ENCODE measurements around the gene DCP1B. TPM values are rescaled to one million over a fixed set of nuclear protein-coding genes. Genes with fewer than 3 reads are reported as not detected.
A peak's percentile ranks its signal among the peaks of the same experiment; 100 is the strongest.

DCP1B gene
- total RNA-seq, 1 donor from 2014 or later: 3.7 TPM

DNA sequence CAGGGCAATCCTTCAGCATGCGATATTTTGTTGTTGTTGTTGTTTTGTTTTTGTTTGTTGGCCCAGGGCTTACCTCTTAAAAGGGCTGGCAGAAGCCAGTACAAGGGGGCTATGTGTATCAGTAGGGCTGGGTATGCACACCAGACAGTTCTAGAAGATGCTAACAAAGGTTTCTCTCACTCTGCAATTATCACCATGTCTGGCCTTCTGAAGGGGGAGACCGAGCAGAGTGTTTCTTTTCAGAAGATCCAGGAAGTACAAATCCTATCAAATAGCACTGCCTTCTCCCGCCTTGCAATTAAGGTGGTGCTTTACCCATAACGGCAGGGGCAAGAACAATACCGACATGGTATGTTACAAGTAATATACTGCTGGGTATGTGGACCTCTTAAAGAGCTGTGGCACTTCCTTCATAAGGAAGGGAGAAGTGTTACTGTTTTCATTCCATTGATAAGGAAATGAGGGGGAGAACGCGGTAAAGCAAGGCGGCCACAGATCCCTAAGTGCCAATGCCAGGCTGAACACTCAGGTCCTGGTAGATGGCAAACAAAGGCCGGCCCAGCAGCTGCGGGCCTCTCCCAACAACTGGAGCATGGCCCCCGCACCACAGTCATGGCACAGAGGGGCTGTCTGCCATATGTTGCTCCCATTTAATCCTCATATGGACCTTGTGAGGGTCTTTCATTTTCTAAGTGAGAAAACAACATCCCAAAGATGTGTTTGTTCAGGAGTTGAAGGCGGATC, 66.6 kb downstream of the DCP1B start:
- H3K4me1 ChIP-seq (ENCODE audit: control insufficient read depth in 3 of 3, insufficient read depth in 3 of 3, low read length in 3 of 3): peaks cover 27 to 53% (median 35%) of the 10 kb centered on the region in 3 donors
- no peak overlapping the region for H3K27ac ChIP-seq (ENCODE audit: low read depth, low read length)
- no peaks in the 10 kb centered on the region for H3K9me3 ChIP-seq (ENCODE audit: control insufficient read depth in 3 of 3, low read length in 3 of 3)
- H3K27me3 ChIP-seq (ENCODE audit: control insufficient read depth in 3 of 3, insufficient read depth in 3 of 3, low read length in 3 of 3): no peaks in the 10 kb centered on the region
- H3K9ac ChIP-seq (ENCODE audit: low read depth in 1 of 3, low read length in 3 of 3): no peak overlapping the region
- no peak overlapping the region for H3K4me3 ChIP-seq (ENCODE audit: low read length in 3 of 3)
- peaks cover 3 to 14% (median 5%) of the 10 kb centered on the region in 3 donors for H3K36me3 ChIP-seq (ENCODE audit: control insufficient read depth in 3 of 3, insufficient read depth in 3 of 3, low read length in 3 of 3)

DNA sequence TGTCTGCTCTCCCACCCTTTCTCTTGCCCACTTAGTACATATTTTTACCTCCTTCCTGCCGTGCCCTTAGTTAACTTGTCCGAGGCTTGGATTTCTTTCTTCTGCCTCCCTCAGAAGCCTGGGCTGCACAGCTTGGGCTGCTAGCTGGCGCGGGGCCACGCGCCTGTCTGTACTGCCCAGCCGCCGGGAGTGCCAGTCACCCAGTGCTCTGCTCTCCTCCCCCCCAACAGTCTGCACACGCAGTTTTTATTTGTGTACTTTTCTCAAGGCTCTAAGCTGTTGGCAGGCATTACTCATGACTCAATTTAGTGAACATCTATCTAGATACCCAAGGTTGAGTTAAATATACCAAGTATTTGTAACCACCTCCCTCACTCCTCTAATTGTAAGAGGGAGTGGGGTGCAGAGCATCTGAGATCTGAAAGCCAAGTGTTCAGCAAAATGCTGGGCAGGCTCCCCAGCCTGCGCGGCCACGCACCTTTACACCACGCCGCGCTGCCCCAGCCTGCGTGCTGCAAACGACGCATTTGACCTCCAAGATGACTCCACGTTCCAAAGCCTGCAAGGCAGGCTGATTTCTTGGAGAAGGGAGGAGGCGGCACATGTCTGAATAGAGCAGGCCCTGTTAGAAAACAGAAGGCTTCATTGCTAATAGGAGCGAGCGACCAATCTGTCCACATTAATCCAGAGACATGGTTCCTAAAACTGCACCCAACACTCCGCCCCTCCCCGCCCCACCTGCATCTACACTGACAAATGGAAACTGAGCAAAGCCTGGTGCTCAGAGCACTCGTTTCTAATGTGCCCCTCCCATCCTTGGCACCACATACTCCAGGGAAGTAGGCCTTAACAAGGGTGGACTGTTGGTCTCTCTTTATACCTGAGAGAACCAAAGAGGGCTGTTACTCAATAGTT, 67.6 kb downstream of the DCP1B start:
- H3K9ac ChIP-seq (ENCODE audit: low read depth in 1 of 3, low read length in 3 of 3): peak overlapping the region; percentile 47 to 69 (median 60)

DNA sequence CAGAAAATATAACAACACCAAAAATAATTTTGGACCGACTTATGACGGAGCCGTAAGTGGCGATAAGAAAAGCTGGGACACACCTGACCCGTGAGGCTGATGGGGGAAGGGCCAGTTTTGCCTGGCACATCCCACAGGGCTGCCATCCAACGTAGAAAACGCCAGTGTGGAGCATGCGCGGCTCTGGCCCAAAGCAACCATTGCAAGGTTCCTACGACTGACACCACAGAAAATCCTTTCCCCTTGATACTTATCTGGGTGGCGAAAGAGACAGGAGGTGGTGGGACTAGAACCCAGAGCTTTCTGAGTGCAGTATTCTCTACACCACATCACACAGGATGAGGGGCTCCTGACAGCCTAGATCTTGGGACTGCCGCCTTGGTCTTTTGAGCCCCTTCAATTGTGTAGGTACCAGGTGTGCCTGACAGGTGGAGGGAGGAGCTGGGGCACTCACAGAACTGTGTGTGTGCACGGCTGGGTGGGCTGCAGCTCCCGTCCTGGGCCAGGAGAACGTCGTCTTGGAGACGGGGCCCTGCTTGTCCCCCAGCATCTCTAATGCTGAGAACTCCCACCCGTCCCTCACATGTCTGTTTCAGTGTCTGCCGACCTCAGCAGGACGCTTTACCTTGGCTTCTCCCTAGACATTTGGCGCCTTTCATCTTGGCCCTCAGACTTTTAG, 68.4 kb downstream of the DCP1B start:
- peaks cover 2 to 11% (median 3%) of the 10 kb centered on the region in 3 donors for H3K36me3 ChIP-seq (ENCODE audit: control insufficient read depth in 3 of 3, insufficient read depth in 3 of 3, low read length in 3 of 3)
- H3K4me1 ChIP-seq (ENCODE audit: control insufficient read depth in 3 of 3, insufficient read depth in 3 of 3, low read length in 3 of 3): peaks cover 32 to 62% (median 42%) of the 10 kb centered on the region in 3 donors
- peak overlapping the region in 1 of 3 donors; percentile 57 for H3K4me3 ChIP-seq (ENCODE audit: low read length in 3 of 3)
- no peaks in the 10 kb centered on the region for H3K27me3 ChIP-seq (ENCODE audit: control insufficient read depth in 3 of 3, insufficient read depth in 3 of 3, low read length in 3 of 3)
- H3K9ac ChIP-seq (ENCODE audit: low read depth in 1 of 3, low read length in 3 of 3): peak overlapping the region; percentile 47 to 69 (median 60)
- H3K27ac ChIP-seq (ENCODE audit: low read depth, low read length): peak overlapping the region; percentile 36
- H3K9me3 ChIP-seq (ENCODE audit: control insufficient read depth in 3 of 3, low read length in 3 of 3): no peaks in the 10 kb centered on the region

More for the DNA sequence above, 67.6 kb downstream of the DCP1B start:
- no peaks in the 10 kb centered on the region for H3K9me3 ChIP-seq (ENCODE audit: control insufficient read depth in 3 of 3, low read length in 3 of 3)
- H3K4me1 ChIP-seq (ENCODE audit: control insufficient read depth in 3 of 3, insufficient read depth in 3 of 3, low read length in 3 of 3): peaks cover 32 to 62% (median 42%) of the 10 kb centered on the region in 3 donors
- H3K4me3 ChIP-seq (ENCODE audit: low read length in 3 of 3): peak overlapping the region in 1 of 3 donors; percentile 57
- H3K27ac ChIP-seq (ENCODE audit: low read depth, low read length): peak overlapping the region; percentile 36
- H3K36me3 ChIP-seq (ENCODE audit: control insufficient read depth in 3 of 3, insufficient read depth in 3 of 3, low read length in 3 of 3): peaks cover 3 to 14% (median 5%) of the 10 kb centered on the region in 3 donors
- no peaks in the 10 kb centered on the region for H3K27me3 ChIP-seq (ENCODE audit: control insufficient read depth in 3 of 3, insufficient read depth in 3 of 3, low read length in 3 of 3)

DNA sequence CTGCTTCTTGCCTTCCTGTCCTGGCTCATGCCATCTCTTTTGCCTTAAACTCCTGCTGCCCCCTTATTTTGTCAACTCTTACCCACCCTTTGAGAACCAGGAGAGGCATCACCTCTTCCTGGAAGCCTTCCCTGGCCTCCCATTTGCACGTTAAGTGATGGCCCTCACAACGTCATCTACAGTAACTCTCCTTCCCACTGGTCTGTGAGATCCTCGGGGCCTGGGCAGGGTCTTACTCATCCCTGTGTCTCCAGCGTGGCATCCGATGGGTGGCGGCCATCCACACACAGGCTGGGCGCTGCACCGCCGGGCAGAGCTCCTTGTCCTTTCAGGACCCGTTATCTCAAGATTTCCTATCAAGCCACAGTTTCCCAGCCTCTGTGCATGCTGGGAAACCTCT, 69.0 kb downstream of the DCP1B start:
- Histone ChIP-seq H3K27ac (ENCODE audit: low read depth, low read length) (no peak overlapping the region), H3K9me3 (ENCODE audit: control insufficient read depth in 3 of 3, low read length in 3 of 3) (no peaks in the 10 kb centered on the region), H3K27me3 (ENCODE audit: control insufficient read depth in 3 of 3, insufficient read depth in 3 of 3, low read length in 3 of 3) (no peaks in the 10 kb centered on the region), H3K9ac (ENCODE audit: low read depth in 1 of 3, low read length in 3 of 3) (peak overlapping the region in 1 of 3 donors; percentile 60), H3K36me3 (ENCODE audit: control insufficient read depth in 3 of 3, insufficient read depth in 3 of 3, low read length in 3 of 3) (peaks cover 2 to 11% (median 3%) of the 10 kb centered on the region in 3 donors), H3K4me3 (ENCODE audit: low read length in 3 of 3) (peak overlapping the region in 1 of 3 donors; percentile 57), H3K4me1 (ENCODE audit: control insufficient read depth in 3 of 3, insufficient read depth in 3 of 3, low read length in 3 of 3) (peaks cover 32 to 62% (median 42%) of the 10 kb centered on the region in 3 donors)

DNA sequence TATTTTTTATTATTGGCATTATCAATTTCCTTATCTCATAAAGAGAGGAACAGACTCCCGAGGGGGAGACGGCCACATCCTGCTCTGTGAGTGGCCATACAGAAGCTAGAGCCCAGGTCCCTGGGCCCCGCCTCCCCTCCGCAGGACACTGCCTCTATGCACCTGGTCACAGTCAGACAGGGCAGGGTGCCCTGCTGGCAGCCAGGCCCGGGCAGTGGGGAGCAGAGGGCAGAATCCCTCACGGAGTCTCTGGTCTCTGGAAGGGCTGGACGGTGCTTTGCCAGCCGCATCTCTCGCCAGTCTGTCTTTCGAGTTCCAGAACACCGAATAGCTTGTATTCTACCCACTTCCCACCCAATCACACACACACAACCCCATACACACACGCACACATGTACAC, 69.4 kb downstream of the DCP1B start:
- Histone ChIP-seq H3K27me3 (ENCODE audit: control insufficient read depth in 3 of 3, insufficient read depth in 3 of 3, low read length in 3 of 3) (no peaks in the 10 kb centered on the region), H3K4me1 (ENCODE audit: control insufficient read depth in 3 of 3, insufficient read depth in 3 of 3, low read length in 3 of 3) (peaks cover 30 to 61% (median 41%) of the 10 kb centered on the region in 3 donors), H3K9me3 (ENCODE audit: control insufficient read depth in 3 of 3, low read length in 3 of 3) (no peaks in the 10 kb centered on the region), H3K27ac (ENCODE audit: low read depth, low read length) (no peak overlapping the region), H3K9ac (ENCODE audit: low read depth in 1 of 3, low read length in 3 of 3) (no peak overlapping the region), H3K4me3 (ENCODE audit: low read length in 3 of 3) (peak overlapping the region in 1 of 3 donors; percentile 57), H3K36me3 (ENCODE audit: control insufficient read depth in 3 of 3, insufficient read depth in 3 of 3, low read length in 3 of 3) (peaks cover 2 to 11% (median 3%) of the 10 kb centered on the region in 3 donors)

DNA sequence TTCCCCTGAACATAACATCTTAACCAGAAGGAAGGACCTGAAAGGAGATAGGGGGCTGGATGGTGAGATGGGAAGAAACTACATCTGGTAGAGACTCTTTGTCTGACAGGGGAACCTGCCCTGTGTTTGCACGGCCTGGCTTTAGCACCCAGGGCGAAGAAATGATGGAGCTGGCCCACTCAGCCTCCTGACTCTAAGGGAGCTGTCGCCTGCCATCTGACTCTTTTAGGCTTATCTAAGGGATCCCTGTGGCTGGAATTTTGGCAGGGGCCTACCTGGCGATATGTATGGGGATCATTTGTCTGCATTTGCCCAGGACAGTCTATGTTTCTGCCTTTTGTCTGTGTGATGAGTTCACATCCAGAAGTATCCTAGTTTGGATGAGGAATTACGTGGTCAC, 70.2 kb downstream of the DCP1B start:
- H3K36me3 ChIP-seq (ENCODE audit: control insufficient read depth in 3 of 3, insufficient read depth in 3 of 3, low read length in 3 of 3): peaks cover 2 to 11% (median 3%) of the 10 kb centered on the region in 3 donors
- H3K4me1 ChIP-seq (ENCODE audit: control insufficient read depth in 3 of 3, insufficient read depth in 3 of 3, low read length in 3 of 3): peaks cover 24 to 54% (median 34%) of the 10 kb centered on the region in 3 donors
- no peak overlapping the region for H3K27ac ChIP-seq (ENCODE audit: low read depth, low read length)
- H3K4me3 ChIP-seq (ENCODE audit: low read length in 3 of 3): no peak overlapping the region
- H3K9ac ChIP-seq (ENCODE audit: low read depth in 1 of 3, low read length in 3 of 3): peak overlapping the region in 1 of 3 donors; percentile 40
- peaks cover 0 to 3% (median 0%) of the 10 kb centered on the region in 3 donors for H3K27me3 ChIP-seq (ENCODE audit: control insufficient read depth in 3 of 3, insufficient read depth in 3 of 3, low read length in 3 of 3)
- no peaks in the 10 kb centered on the region for H3K9me3 ChIP-seq (ENCODE audit: control insufficient read depth in 3 of 3, low read length in 3 of 3)

DNA sequence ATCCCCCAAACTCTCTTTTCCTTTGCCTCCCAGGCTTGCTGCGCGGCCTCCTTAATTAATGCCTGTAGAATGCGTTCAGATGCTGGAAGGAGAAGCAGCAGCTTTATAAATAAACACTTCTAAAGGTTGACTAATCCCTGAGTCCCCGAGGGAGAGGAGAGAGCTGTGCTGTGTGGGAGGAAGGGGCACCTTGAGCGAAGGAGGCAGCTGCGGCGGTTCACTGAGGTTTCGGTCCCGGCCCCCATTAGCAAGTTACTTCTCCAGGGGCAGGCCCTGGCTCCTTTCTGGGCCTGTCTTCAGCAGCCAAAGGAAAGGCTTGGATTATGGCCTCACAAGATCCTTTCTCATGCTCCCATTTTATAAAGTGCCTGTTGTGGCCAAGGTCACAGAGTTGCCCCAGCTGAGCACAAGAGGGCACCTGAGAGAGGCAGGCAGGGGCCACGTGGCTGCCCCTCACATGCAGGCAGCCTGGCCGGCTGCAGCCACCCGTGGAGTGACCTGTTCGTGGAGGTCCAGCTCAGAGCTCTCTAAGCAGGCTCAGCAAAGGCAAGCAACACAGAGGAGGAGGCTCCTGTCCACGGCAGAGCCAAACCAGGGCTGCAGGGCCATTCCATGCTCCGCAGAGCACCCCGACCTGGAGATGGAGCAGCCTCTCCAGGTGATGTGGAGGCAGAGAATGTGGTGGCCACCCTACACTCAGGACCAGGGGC, 70.8 kb downstream of the DCP1B start:
- Histone ChIP-seq H3K27me3 (ENCODE audit: control insufficient read depth in 3 of 3, insufficient read depth in 3 of 3, low read length in 3 of 3) (peaks cover 0 to 3% (median 0%) of the 10 kb centered on the region in 3 donors), H3K27ac (ENCODE audit: low read depth, low read length) (no peak overlapping the region), H3K9ac (ENCODE audit: low read depth in 1 of 3, low read length in 3 of 3) (peak overlapping the region in 1 of 3 donors; percentile 40), H3K4me1 (ENCODE audit: control insufficient read depth in 3 of 3, insufficient read depth in 3 of 3, low read length in 3 of 3) (peaks cover 24 to 52% (median 34%) of the 10 kb centered on the region in 3 donors), H3K9me3 (ENCODE audit: control insufficient read depth in 3 of 3, low read length in 3 of 3) (no peaks in the 10 kb centered on the region), H3K36me3 (ENCODE audit: control insufficient read depth in 3 of 3, insufficient read depth in 3 of 3, low read length in 3 of 3) (peaks cover 2 to 6% (median 3%) of the 10 kb centered on the region in 3 donors), H3K4me3 (ENCODE audit: low read length in 3 of 3) (no peak overlapping the region)

DNA sequence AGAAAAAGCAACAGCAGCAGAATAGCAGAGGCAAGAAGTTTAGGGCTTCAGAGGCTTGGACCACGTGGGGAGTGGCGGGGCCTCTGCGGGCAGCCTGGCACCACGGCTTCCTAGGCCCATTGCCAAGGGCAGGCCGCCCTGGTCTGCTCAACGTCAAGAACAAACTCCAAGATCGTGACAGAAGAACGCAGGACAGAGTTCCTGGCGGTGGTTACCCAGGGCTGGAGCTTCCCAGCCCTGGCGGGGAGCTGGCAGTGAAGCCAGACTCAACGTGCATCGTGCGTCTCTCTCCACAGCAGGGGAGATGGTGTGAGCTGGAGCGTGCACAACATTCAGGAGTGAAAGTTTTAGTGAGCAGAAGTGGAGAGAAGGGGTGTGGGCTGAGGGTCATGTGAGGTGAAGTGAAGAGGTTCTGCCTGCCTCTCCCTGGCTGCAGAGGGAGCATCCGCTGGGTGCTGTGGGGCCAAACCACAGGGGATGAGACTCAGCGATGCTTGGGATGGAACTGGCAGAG, 71.9 kb downstream of the DCP1B start:
- Histone ChIP-seq H3K9me3 (ENCODE audit: control insufficient read depth in 3 of 3, low read length in 3 of 3) (no peaks in the 10 kb centered on the region), H3K27ac (ENCODE audit: low read depth, low read length) (no peak overlapping the region), H3K27me3 (ENCODE audit: control insufficient read depth in 3 of 3, insufficient read depth in 3 of 3, low read length in 3 of 3) (peaks cover 0 to 9% (median under 1%) of the 10 kb centered on the region in 3 donors), H3K9ac (ENCODE audit: low read depth in 1 of 3, low read length in 3 of 3) (peak overlapping the region in 1 of 3 donors; percentile 41), H3K4me3 (ENCODE audit: low read length in 3 of 3) (no peak overlapping the region), H3K4me1 (ENCODE audit: control insufficient read depth in 3 of 3, insufficient read depth in 3 of 3, low read length in 3 of 3) (peaks cover 24 to 63% (median 42%) of the 10 kb centered on the region in 3 donors), H3K36me3 (ENCODE audit: control insufficient read depth in 3 of 3, insufficient read depth in 3 of 3, low read length in 3 of 3) (no peaks in the 10 kb centered on the region)

DNA sequence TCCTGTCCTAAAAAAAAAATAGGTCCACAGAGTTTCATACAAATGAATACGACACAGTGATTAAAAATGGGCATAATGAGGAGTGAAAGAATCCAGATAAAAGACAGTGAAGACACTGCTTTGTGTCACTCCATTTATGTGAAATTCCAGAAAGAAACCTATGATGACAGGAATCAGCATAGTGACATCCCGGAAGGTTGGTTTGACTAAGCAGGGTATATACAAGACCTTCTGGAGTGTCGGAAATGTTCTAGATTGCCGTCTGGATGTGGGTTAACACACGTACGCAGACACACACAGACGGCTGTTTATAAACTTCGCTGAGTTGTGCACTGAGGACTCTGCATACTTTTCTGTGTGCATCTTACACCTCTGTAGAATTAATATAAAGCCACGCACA, 72.6 kb downstream of the DCP1B start:
- H3K4me3 ChIP-seq (ENCODE audit: low read length in 3 of 3): no peak overlapping the region
- peaks cover 0 to 9% (median 5%) of the 10 kb centered on the region in 3 donors for H3K27me3 ChIP-seq (ENCODE audit: control insufficient read depth in 3 of 3, insufficient read depth in 3 of 3, low read length in 3 of 3)
- H3K9me3 ChIP-seq (ENCODE audit: control insufficient read depth in 3 of 3, low read length in 3 of 3): no peaks in the 10 kb centered on the region
- H3K36me3 ChIP-seq (ENCODE audit: control insufficient read depth in 3 of 3, insufficient read depth in 3 of 3, low read length in 3 of 3): no peaks in the 10 kb centered on the region
- H3K9ac ChIP-seq (ENCODE audit: low read depth in 1 of 3, low read length in 3 of 3): no peak overlapping the region
- H3K27ac ChIP-seq (ENCODE audit: low read depth, low read length): no peak overlapping the region
- peaks cover 26 to 63% (median 45%) of the 10 kb centered on the region in 3 donors for H3K4me1 ChIP-seq (ENCODE audit: control insufficient read depth in 3 of 3, insufficient read depth in 3 of 3, low read length in 3 of 3)

All from skeletal muscle tissue (tissue), 4 donors.